Measurements from ENCODE around the gene SIGLEC7. TPM values are rescaled to one million over a fixed set of nuclear protein-coding genes. Genes with fewer than 3 reads are reported as not detected.

Gene SIGLEC7
- total RNA-seq, 5 donors from 2014 or later (not counting 1 experiment from before 2014, with no cell fraction given) = 0.30 to 3.3 (median 1.0) TPM; not detected in 1

- Mint-ChIP-seq H3K36me3 (no peaks in the 10 kb centered on the region), H3K27ac (no peak overlapping the region), H3K4me3 (no peak overlapping the region), H3K27me3 (peaks cover 8 to 13% of the 10 kb centered on the region in 2 donors), H3K9me3 (no peaks in the 10 kb centered on the region), H3K4me1 (peaks cover 0 to 6% (median 1%) of the 10 kb centered on the region in 3 donors)
- ATAC-seq (replicated peaks in 1 of 4) (no peak), DNase-seq (no peak)
- H3K4me1 ChIP-seq (ENCODE audit: control insufficient read depth in 1 of 2, extremely low read depth in 1 of 2, insufficient read depth in 2 of 2, low read length in 2 of 2) = peaks cover 0 to 6% of the 10 kb centered on the region in 2 experiments
- H3K27ac ChIP-seq (ENCODE audit: low read length) = no peak overlapping the region
- 33% methylated on average over 1 of the region's 1 CpG for WGBS (ENCODE audit: insufficient coverage)
- ChIA-PET CTCF (no interaction called here), POLR2A (no interaction called here)
- peaks cover 0 to 25% of the 10 kb centered on the region in 2 experiments for H3K27me3 ChIP-seq (replicated peaks in 1 of 2; ENCODE audit: control insufficient read depth in 2 of 2, extremely low read depth in 1 of 2, insufficient read depth in 2 of 2, low read length in 1 of 2)
- H3K4me3 ChIP-seq (ENCODE audit: control insufficient read depth in 1 of 2, extremely low read depth in 1 of 2, low read length in 1 of 2) = no peak overlapping the region
- H3K9me3 ChIP-seq = no peaks in the 10 kb centered on the region
- H3K36me3 ChIP-seq (ENCODE audit: control insufficient read depth in 2 of 2, extremely low read depth in 1 of 2, insufficient read depth in 1 of 2, low read length in 1 of 2) = no peaks in the 10 kb centered on the region
Measured at GRCh38 chr19:51179256-51179655, 37.2 kb downstream of the SIGLEC7 start.

DNA sequence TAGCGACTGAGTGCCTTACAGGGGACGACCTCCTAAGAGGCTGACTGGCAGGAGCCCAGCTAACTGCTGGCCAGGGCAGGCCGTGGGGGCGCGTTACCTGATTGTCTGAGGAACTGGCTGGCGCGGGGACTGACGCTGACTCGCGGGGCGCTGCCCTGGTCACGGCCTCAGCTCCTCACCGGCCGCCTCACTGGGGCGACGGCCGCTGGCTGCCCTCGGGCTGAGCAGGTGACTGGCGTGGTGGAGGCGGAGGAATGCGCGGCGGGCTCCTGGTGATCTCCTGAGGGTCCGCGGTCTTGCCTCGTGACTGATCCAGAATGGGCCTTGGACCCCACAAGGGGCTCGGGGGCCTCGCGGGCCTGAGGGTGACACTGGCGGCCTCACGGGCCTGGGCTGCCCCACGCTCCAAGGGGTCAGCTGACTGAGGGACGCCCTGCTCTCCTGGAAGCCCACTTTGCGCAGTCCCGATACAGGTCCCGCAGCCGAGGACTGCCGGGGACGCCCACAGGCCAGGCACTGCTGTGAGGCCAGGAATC is 39.3 kb downstream of the SIGLEC7 start:
- no peak overlapping the region for H3K4me3 Mint-ChIP-seq
- Histone ChIP-seq H3K36me3 (ENCODE audit: control insufficient read depth in 2 of 2, extremely low read depth in 1 of 2, insufficient read depth in 1 of 2, low read length in 1 of 2) (no peaks in the 10 kb centered on the region), H3K27ac (ENCODE audit: low read length) (no peak overlapping the region), H3K4me3 (ENCODE audit: control insufficient read depth in 1 of 2, extremely low read depth in 1 of 2, low read length in 1 of 2) (no peak overlapping the region), H3K4me1 (ENCODE audit: control insufficient read depth in 1 of 2, extremely low read depth in 1 of 2, insufficient read depth in 2 of 2, low read length in 2 of 2) (peaks cover 0 to 6% of the 10 kb centered on the region in 2 experiments), H3K9me3 (no peaks in the 10 kb centered on the region), H3K27me3 (replicated peaks in 1 of 2; ENCODE audit: control insufficient read depth in 2 of 2, extremely low read depth in 1 of 2, insufficient read depth in 2 of 2, low read length in 1 of 2) (peaks cover 0 to 46% of the 10 kb centered on the region in 2 experiments)
- no peaks in the 10 kb centered on the region for H3K36me3 Mint-ChIP-seq
- DNase-seq = no peak
- 95% methylated on average over 39 of the region's 39 CpGs for WGBS (ENCODE audit: insufficient coverage)
- H3K27me3 Mint-ChIP-seq = peaks cover 18 to 33% of the 10 kb centered on the region in 2 donors
- H3K4me1 Mint-ChIP-seq = peaks cover 0 to 6% (median 1%) of the 10 kb centered on the region in 3 donors
- no peak for ATAC-seq (replicated peaks in 1 of 4)
- POLR2A ChIA-PET = no interaction called here
- H3K27ac Mint-ChIP-seq = no peak overlapping the region
- no peaks in the 10 kb centered on the region for H3K9me3 Mint-ChIP-seq
- CTCF ChIA-PET = no interaction called here

GRCh38 chr19:51181913-51182419 is 39.9 kb downstream of the SIGLEC7 start:
- WGBS (ENCODE audit: insufficient coverage) = 78% methylated on average over 29 of the region's 31 CpGs
- H3K27ac ChIP-seq (ENCODE audit: low read length) = no peak overlapping the region
- no peak overlapping the region for H3K4me3 ChIP-seq (ENCODE audit: control insufficient read depth in 1 of 2, extremely low read depth in 1 of 2, low read length in 1 of 2)
- CTCF ChIA-PET = no interaction called here
- H3K27me3 ChIP-seq (replicated peaks in 1 of 2; ENCODE audit: control insufficient read depth in 2 of 2, extremely low read depth in 1 of 2, insufficient read depth in 2 of 2, low read length in 1 of 2) = peaks cover 0 to 49% of the 10 kb centered on the region in 2 experiments
- POLR2A ChIA-PET = no interaction called here
- ATAC-seq (replicated peaks in 1 of 4) (peak in 1 of 4 experiments; percentile 53), DNase-seq (peak in 2 of 35 experiments; percentile 5 to 18)
- Mint-ChIP-seq H3K27ac (no peak overlapping the region), H3K36me3 (no peaks in the 10 kb centered on the region), H3K4me3 (peak overlapping the region in 1 of 3 donors; percentile 22), H3K4me1 (peaks cover 0 to 6% (median 1%) of the 10 kb centered on the region in 3 donors), H3K27me3 (peaks cover 18 to 33% of the 10 kb centered on the region in 2 donors), H3K9me3 (no peaks in the 10 kb centered on the region)
- H3K9me3 ChIP-seq = no peaks in the 10 kb centered on the region
- H3K36me3 ChIP-seq (ENCODE audit: control insufficient read depth in 2 of 2, extremely low read depth in 1 of 2, insufficient read depth in 1 of 2, low read length in 1 of 2) = no peaks in the 10 kb centered on the region
- H3K4me1 ChIP-seq (ENCODE audit: control insufficient read depth in 1 of 2, extremely low read depth in 1 of 2, insufficient read depth in 2 of 2, low read length in 2 of 2) = peaks cover 0 to 6% of the 10 kb centered on the region in 2 experiments

- DNase-seq (no peak), ATAC-seq (replicated peaks in 1 of 4) (no peak)
- H3K4me3 Mint-ChIP-seq = peak overlapping the region in 1 of 3 donors; percentile 46
- peaks cover 0 to 6% (median 1%) of the 10 kb centered on the region in 3 donors for H3K4me1 Mint-ChIP-seq
- H3K9me3 Mint-ChIP-seq = no peaks in the 10 kb centered on the region
- H3K27me3 ChIP-seq (replicated peaks in 1 of 2; ENCODE audit: control insufficient read depth in 2 of 2, extremely low read depth in 1 of 2, insufficient read depth in 2 of 2, low read length in 1 of 2) = peaks cover 0 to 55% of the 10 kb centered on the region in 2 experiments
- CTCF ChIA-PET = no interaction called here
- 60% methylated on average over 3 of the region's 8 CpGs for WGBS (ENCODE audit: insufficient coverage)
- peak overlapping the region in 1 of 2 donors; percentile 55 for H3K27ac Mint-ChIP-seq
- no peak overlapping the region for H3K4me3 ChIP-seq (ENCODE audit: control insufficient read depth in 1 of 2, extremely low read depth in 1 of 2, low read length in 1 of 2)
- H3K27ac ChIP-seq (ENCODE audit: low read length) = no peak overlapping the region
- no peaks in the 10 kb centered on the region for H3K9me3 ChIP-seq
- peaks cover 0 to 6% of the 10 kb centered on the region in 2 experiments for H3K4me1 ChIP-seq (ENCODE audit: control insufficient read depth in 1 of 2, extremely low read depth in 1 of 2, insufficient read depth in 2 of 2, low read length in 2 of 2)
- no peaks in the 10 kb centered on the region for H3K36me3 Mint-ChIP-seq
- POLR2A ChIA-PET = no interaction called here
- H3K27me3 Mint-ChIP-seq = peaks cover 18 to 38% of the 10 kb centered on the region in 2 donors
- no peaks in the 10 kb centered on the region for H3K36me3 ChIP-seq (ENCODE audit: control insufficient read depth in 2 of 2, extremely low read depth in 1 of 2, insufficient read depth in 1 of 2, low read length in 1 of 2)
Measured at GRCh38 chr19:51183629-51184028, 41.5 kb downstream of the SIGLEC7 start.

- Mint-ChIP-seq H3K27me3 (peaks cover 18 to 38% of the 10 kb centered on the region in 2 donors), H3K36me3 (no peaks in the 10 kb centered on the region), H3K9me3 (no peaks in the 10 kb centered on the region), H3K4me1 (peaks cover 0 to 6% (median 1%) of the 10 kb centered on the region in 3 donors), H3K27ac (no peak overlapping the region), H3K4me3 (no peak overlapping the region)
- no peak for ATAC-seq (replicated peaks in 1 of 4)
- DNase-seq = no peak
- CTCF ChIA-PET = no interaction called here
- POLR2A ChIA-PET = no interaction called here
- H3K4me1 ChIP-seq (ENCODE audit: control insufficient read depth in 1 of 2, extremely low read depth in 1 of 2, insufficient read depth in 2 of 2, low read length in 2 of 2) = peaks cover 0 to 6% of the 10 kb centered on the region in 2 experiments
- WGBS (ENCODE audit: insufficient coverage) = 91% methylated on average over 16 of the region's 25 CpGs
- peaks cover 0 to 53% of the 10 kb centered on the region in 2 experiments for H3K27me3 ChIP-seq (replicated peaks in 1 of 2; ENCODE audit: control insufficient read depth in 2 of 2, extremely low read depth in 1 of 2, insufficient read depth in 2 of 2, low read length in 1 of 2)
- no peaks in the 10 kb centered on the region for H3K36me3 ChIP-seq (ENCODE audit: control insufficient read depth in 2 of 2, extremely low read depth in 1 of 2, insufficient read depth in 1 of 2, low read length in 1 of 2)
- H3K9me3 ChIP-seq = no peaks in the 10 kb centered on the region
- no peak overlapping the region for H3K27ac ChIP-seq (ENCODE audit: low read length)
- no peak overlapping the region for H3K4me3 ChIP-seq (ENCODE audit: control insufficient read depth in 1 of 2, extremely low read depth in 1 of 2, low read length in 1 of 2)
Measured at GRCh38 chr19:51185069-51185867, 43.2 kb downstream of the SIGLEC7 start.

GRCh38 chr19:51185868-51186215 is 43.7 kb downstream of the SIGLEC7 start:
- peaks cover 0 to 6% of the 10 kb centered on the region in 2 experiments for H3K4me1 ChIP-seq (ENCODE audit: control insufficient read depth in 1 of 2, extremely low read depth in 1 of 2, insufficient read depth in 2 of 2, low read length in 2 of 2)
- no peaks in the 10 kb centered on the region for H3K9me3 ChIP-seq
- Mint-ChIP-seq H3K4me3 (no peak overlapping the region), H3K9me3 (no peaks in the 10 kb centered on the region), H3K27ac (no peak overlapping the region), H3K27me3 (peaks cover 18 to 38% of the 10 kb centered on the region in 2 donors), H3K4me1 (peaks cover 0 to 6% (median 1%) of the 10 kb centered on the region in 3 donors), H3K36me3 (no peaks in the 10 kb centered on the region)
- 89% methylated on average over 5 of the region's 5 CpGs for WGBS (ENCODE audit: insufficient coverage)
- no peak overlapping the region for H3K27ac ChIP-seq (ENCODE audit: low read length)
- POLR2A ChIA-PET = no interaction called here
- ATAC-seq (replicated peaks in 1 of 4) (no peak), DNase-seq (no peak)
- H3K4me3 ChIP-seq (ENCODE audit: control insufficient read depth in 1 of 2, extremely low read depth in 1 of 2, low read length in 1 of 2) = no peak overlapping the region
- no peaks in the 10 kb centered on the region for H3K36me3 ChIP-seq (ENCODE audit: control insufficient read depth in 2 of 2, extremely low read depth in 1 of 2, insufficient read depth in 1 of 2, low read length in 1 of 2)
- CTCF ChIA-PET = no interaction called here
- H3K27me3 ChIP-seq (replicated peaks in 1 of 2; ENCODE audit: control insufficient read depth in 2 of 2, extremely low read depth in 1 of 2, insufficient read depth in 2 of 2, low read length in 1 of 2) = peaks cover 0 to 53% of the 10 kb centered on the region in 2 experiments
